ENCODE measurements around the gene CPNE2.
A peak's percentile ranks its signal among the peaks of the same experiment; 100 is the strongest.

The CPNE2 gene

GRCh38 chr16:57146735-57147134 is 54.4 kb downstream of the CPNE2 start:
- DNase-seq: no peak

DNA sequence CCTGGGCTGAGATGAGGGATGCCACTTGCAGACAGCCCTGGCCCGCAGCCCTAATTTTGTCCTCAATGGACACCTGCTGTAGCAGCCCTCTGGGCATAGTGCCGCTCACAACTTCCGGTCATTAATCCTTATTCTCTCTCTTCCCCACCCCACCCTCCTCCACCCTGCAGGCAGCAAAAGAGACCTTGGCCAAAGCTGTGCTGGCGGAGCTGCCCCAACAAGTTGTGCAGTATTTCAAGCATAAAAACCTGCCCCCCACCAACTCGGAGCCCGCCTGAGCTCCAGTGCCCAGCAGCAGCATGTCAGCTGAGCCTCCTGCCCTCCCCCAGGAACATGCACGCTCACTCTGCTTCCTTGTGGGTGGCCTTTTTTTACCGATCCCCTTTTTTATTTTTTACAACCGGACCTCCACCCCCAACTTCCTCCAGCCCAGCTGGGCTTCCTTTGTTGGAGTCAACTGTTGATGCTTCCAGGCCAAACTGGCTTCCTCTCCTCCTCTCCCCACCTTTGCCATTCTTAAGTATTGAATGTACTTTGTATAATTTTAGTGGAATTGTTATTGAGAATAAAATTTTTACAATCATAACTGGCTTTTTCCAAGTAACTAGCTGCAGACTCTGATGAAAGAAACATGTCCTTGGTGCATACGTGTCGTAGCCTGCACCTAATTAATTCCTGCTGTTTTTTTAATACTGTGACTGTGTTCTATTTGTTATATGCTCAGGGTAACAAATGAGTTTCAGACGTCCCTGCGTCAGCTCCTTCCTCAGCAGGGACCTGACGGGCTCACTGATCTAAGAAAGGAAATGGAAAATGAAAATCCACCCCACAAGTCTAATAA is 55.2 kb downstream of the CPNE2 start:
- no peak for DNase-seq

DNA sequence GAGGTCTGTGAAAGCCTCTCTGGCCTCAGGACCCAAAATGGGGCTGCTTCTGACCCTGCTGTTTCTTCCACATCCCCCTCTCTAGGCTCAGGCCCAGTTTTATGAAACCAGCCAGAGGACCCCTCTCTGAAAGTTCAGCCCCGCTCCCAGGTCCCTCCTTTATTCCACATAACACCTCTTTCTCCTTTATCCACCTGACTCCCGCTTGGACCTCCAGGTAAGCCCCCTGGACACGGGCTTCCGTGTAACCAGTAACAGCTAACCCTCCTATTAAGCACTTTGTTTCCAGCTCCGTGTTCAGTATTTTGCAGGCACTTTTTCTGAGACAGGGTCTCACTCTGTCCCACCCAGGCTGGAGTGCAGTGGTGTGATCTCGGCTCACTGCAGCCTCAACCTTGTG is 56.1 kb downstream of the CPNE2 start:
- DNase-seq: no peak

DNA sequence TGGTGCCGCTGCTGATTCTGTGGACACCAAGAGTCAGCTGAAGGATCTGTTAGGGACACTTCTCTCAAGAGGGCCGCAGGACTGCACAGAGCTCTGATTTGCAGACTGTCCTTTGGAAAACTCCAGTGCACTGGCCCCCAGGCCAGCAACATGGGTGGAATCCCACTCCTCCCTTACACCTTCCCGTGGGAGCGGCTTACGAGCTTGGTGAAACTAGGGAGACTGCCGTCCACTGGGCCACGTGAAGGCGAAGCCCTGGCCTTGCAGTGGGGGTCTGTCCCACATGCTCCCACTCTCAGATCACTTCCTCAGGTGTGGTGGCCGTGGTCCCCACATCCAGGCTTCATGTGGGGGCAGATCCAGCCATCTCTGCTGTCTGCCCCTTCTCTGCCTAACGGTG is 57.0 kb downstream of the CPNE2 start:
- no peak for DNase-seq

DNA sequence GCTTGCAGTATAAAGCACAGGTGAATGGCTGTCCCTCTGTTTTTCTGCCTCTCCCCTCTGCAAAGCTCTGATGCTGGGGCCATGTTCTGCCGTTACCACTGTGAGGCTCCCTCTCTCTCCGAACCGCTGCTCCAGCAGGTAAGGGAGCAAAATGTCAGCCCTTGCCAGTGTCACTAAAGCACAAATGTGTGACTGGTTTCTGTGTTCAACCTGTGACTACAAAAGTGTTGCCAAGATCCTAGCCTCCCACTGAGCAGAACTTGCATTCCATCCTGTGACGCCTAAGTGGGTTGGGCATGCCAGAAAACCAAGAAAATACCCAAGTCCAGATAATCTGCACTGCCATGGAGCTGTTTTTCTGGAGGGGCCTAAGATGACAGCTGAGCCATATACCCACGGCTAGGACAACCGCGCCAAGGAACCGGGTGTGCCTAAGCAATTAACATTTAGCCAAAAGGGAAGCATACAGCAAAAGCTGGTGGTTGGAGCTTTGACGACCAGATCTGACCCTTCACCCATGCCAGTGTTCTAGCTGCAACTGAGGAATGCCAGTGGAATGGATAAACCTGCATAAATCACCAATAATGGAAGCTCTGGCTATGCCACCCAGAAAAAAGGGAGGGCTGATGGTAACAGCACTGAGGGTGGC is 58.4 kb downstream of the CPNE2 start:
- DNase-seq: no peak

- no peak for DNase-seq
Observed at GRCh38 chr16:57151369-57151768, 59.0 kb downstream of the CPNE2 start.

- DNase-seq: no peak
Observed at GRCh38 chr16:57152096-57153093, 60.0 kb downstream of the CPNE2 start.

DNA sequence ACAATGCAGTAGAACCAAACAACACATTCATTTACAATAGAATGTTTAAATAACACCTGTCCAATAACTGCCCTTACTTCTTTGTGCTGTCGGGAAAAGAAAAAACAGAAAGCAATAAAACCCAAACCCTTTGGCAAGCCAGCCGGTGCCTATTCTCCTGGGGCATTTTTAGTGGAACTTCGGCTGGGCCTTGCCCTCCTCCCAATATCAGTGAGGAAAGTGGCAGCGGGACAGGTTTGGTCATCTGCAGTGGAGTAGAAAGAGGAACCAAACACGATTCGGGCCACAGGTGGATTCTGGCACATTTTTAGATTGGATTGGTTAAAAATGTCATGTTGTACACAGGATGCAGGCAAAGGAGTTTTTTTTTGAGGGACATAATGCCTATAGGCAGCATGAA is 61.5 kb downstream of the CPNE2 start:
- no peak for DNase-seq

GRCh38 chr16:57155702-57156350 is 63.4 kb downstream of the CPNE2 start:
- no peak for DNase-seq

DNA sequence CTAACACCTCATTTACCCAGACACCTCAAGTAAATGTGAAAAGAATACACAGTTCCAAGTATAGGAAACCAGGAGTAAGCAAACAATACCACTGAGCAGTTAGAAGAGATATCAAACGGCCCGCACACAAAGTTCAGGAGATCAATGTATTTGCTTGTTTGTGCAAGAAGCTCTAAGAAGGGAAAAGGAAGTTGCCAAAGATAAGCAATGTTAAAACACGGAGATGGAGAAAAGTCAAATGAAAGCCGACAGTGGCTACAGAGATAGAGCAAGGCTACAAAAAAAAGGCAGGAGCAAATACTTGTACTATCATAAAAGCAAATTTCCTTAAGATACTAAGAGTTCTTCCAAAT is 63.9 kb downstream of the CPNE2 start:
- DNase-seq: no peak

DNA sequence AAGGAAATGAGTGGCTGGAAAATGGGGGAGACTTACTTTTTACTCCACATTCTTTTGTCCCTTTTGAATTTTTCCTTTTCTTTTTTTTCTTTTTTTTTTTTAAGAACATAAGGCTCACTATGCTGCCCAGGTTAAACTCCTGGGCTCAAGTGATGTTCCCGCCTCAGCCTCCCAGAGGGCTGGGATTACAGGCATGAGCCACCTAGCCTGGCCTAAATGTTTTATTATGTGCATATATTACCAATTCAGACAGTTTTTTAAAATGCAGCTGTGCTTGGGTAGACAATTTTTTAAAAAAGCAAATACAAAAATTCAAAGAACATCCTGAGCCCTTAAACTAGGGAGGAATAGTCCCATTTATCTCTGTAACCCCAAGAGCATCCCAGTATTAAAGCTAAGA is 65.2 kb downstream of the CPNE2 start:
- no peak for DNase-seq

DNA sequence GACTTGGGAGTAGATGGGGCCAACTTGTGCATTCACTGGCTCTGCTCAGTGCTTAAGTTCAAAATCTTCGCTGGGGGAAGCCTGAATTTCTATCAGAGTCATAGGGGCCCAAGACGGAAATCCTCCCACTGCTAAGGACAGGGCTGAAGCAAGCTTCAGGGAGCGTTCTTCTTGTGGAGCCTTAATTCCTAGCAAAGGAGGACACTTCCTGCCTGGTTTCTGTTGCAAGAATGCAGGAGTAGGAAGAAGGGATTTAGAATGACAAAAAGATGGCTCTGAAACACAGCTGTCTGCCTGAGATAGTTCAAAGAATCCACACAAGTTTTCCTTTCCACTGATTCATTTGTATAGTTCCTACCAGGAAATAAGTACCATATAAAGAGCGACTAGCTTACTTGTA is 67.1 kb downstream of the CPNE2 start:
- no peak for DNase-seq

GRCh38 chr16:57163842-57164241 is 71.5 kb downstream of the CPNE2 start:
- DNase-seq: no peak

- DNase-seq: no peak
Observed at GRCh38 chr16:57165483-57165882, 73.1 kb downstream of the CPNE2 start.

- DNase-seq: no peak
Observed at GRCh38 chr16:57165938-57166337, 73.6 kb downstream of the CPNE2 start.

- DNase-seq: no peak
Observed at GRCh38 chr16:57166451-57166850, 74.1 kb downstream of the CPNE2 start.

GRCh38 chr16:57166951-57167350 is 74.6 kb downstream of the CPNE2 start:
- no peak for DNase-seq

- no peak for DNase-seq
Observed at GRCh38 chr16:57167538-57167937, 75.2 kb downstream of the CPNE2 start.

- peak; percentile 26 for DNase-seq
Observed at GRCh38 chr16:57167953-57168352, 75.6 kb downstream of the CPNE2 start.

GRCh38 chr16:57169327-57169726 is 76.9 kb downstream of the CPNE2 start:
- no peak for DNase-seq

GRCh38 chr16:57172721-57173290 is 80.4 kb downstream of the CPNE2 start:
- DNase-seq: no peak

GRCh38 chr16:57175896-57176295 is 83.5 kb downstream of the CPNE2 start:
- no peak for DNase-seq

DNA sequence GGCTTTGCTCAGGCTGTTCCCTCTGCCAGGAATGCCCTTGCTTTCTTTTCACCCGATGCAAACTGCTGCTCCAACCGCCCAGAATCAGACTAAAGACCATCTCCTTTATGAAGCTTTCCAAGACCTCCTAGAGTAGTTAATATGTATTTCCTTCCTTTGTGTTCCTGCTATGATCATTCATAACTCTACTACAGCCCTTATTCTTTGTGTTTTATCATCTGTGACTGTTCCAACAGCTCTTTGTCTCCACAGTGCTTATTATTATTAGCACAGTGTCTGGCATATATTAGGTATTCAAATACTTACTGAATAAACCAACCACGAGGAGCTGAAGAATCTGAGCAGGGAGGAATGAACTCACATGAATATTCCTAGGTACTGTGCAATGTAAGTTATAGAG is 85.8 kb downstream of the CPNE2 start:
- DNase-seq: no peak
